ENCODE measurements around the gene SORCS2.

- TF ChIP-seq, protein P1, sequence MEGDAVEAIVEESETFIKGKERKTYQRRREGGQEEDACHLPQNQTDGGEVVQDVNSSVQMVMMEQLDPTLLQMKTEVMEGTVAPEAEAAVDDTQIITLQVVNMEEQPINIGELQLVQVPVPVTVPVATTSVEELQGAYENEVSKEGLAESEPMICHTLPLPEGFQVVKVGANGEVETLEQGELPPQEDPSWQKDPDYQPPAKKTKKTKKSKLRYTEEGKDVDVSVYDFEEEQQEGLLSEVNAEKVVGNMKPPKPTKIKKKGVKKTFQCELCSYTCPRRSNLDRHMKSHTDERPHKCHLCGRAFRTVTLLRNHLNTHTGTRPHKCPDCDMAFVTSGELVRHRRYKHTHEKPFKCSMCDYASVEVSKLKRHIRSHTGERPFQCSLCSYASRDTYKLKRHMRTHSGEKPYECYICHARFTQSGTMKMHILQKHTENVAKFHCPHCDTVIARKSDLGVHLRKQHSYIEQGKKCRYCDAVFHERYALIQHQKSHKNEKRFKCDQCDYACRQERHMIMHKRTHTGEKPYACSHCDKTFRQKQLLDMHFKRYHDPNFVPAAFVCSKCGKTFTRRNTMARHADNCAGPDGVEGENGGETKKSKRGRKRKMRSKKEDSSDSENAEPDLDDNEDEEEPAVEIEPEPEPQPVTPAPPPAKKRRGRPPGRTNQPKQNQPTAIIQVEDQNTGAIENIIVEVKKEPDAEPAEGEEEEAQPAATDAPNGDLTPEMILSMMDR (IDR thresholded peaks at IDR 0.05), result no peak; the same call in 1 of the 2 replicates
- TF ChIP-seq POLR2AphosphoS5 (IDR thresholded peaks at IDR 0.05; ENCODE audit: low read depth, low read length) (no peak), SIN3A (IDR thresholded peaks at IDR 0.05; ENCODE audit: borderline replicate concordance, insufficient read depth, low read depth, low read length) (no peak)
These were observed 401.5 kb downstream of the SORCS2 start for GRCh38 chr4:7593646-7594412.

Measured in Panc1 (cell line).